Smooth muscle cell (in vitro differentiated cells): ENCODE measurements around the gene CATSPERZ. TPM values are rescaled to one million over a fixed set of nuclear protein-coding genes. Genes with fewer than 3 reads are reported as not detected.

Experiments
- DNase-seq: peaks from one replicate; lab custom pipeline; 2025; ENCODE audit not compliant: unreplicated experiment; lab: John Stamatoyannopoulos, UW
- H2AFZ ChIP-seq: fragments of 200-600 bp; sonication (generic); 2 replicates; pipeline ENCODE4 v1.6.0; 2016; ENCODE audit warnings: antibody characterized with exemption, low read depth, mild to moderate bottlenecking
- H3F3A ChIP-seq: fragments of 200-600 bp; sonication (generic); 2 replicates; pipeline ENCODE4 v1.6.0; 2017; ENCODE audit warnings: antibody characterized with exemption, low read depth
- H3K27ac ChIP-seq: fragments of 200-600 bp; sonication (generic); 2 replicates; pipeline ENCODE4 v1.5.1; 2016; ENCODE audit warnings: low read depth, mild to moderate bottlenecking
- H3K27me3 ChIP-seq: fragments of 200-600 bp; sonication (generic); 2 replicates; pipeline ENCODE4 v1.6.1; 2016; ENCODE audit warnings: low read depth, mild to moderate bottlenecking
- H3K36me3 ChIP-seq: fragments of 200-600 bp; sonication (generic); 2 replicates; pipeline ENCODE4 v1.5.1; 2016; ENCODE audit warnings: low read depth
- H3K4me1 ChIP-seq: fragments of 200-600 bp; sonication (generic); 2 replicates; pipeline ENCODE4 v1.5.1; 2016; ENCODE audit warnings: low read depth
- H3K4me2 ChIP-seq: fragments of 200-600 bp; sonication (generic); 2 replicates; pipeline ENCODE4 v1.6.0; 2016; ENCODE audit warnings: mild to moderate bottlenecking
- H3K4me3 ChIP-seq: fragments of 200-600 bp; sonication (generic); 2 replicates; pipeline ENCODE4 v1.5.1; 2016; ENCODE audit warnings: mild to moderate bottlenecking
- H3K79me2 ChIP-seq: fragments of 200-600 bp; sonication (generic); 2 replicates; pipeline ENCODE4 v1.6.0; 2016; ENCODE audit warnings: low read depth, mild to moderate bottlenecking
- H3K9ac ChIP-seq: fragments of 200-600 bp; sonication (generic); 2 replicates; pipeline ENCODE4 v1.6.0; 2016; ENCODE audit warnings: low read depth
- H3K9me3 ChIP-seq: fragments of 200-600 bp; sonication (generic); replicated peaks from 2 replicates; pipeline ENCODE4 v1.5.1; 2016; ENCODE audit warnings: low read depth
- H4K20me1 ChIP-seq: fragments of 200-600 bp; sonication (generic); 2 replicates; pipeline ENCODE4 v1.6.0; 2016; ENCODE audit warnings: low read depth
- CTCF ChIP-seq: fragments of 200-600 bp; sonication (generic); IDR thresholded peaks from 2 replicates; pipeline ENCODE4 v1.5.1; 2017; ENCODE audit warnings: borderline replicate concordance, mild to moderate bottlenecking, antibody characterized with exemption; ENCODE audit not compliant: insufficient read depth, poor library complexity, severe bottlenecking
- WGBS: methylation state at CpG from one replicate; pipeline ENCODE4 v1.1.7; 2016; ENCODE audit warnings: low lambda C conversion rate; 5-methylcytosine and 5-hydroxymethylcytosine counted together
- microRNA-seq: library from miRNA; unstranded; fragments of <30 nt; microRNA quantifications from one replicate; pipeline ENCODE4, GENCODE V29; 2016; ENCODE audit warnings: borderline number of aligned reads
- polyA plus RNA-seq: library from polyadenylated mRNA; unstranded; fragments of >200 nt; fragmentation: Nextera tagmentation; extraction: Ambion mirVana; gene quantifications from 2 replicates; pipeline ENCODE4 v1.2.1, GENCODE V29; 2016
- small RNA-seq: library from RNA; depleted of rRNA; stranded (forward); fragments of <200 nt; gene quantifications from one replicate; pipeline ENCODE3, GENCODE V24; 2014
- total RNA-seq: library from RNA; depleted of rRNA; stranded (reverse); fragments of >200 nt; gene quantifications from 2 replicates; pipeline ENCODE4 v1.2.3, GENCODE V29; 2014

The CATSPERZ gene
- total and polyA plus RNA-seq, 2 experiments from 2014 or later = not detected

DNA sequence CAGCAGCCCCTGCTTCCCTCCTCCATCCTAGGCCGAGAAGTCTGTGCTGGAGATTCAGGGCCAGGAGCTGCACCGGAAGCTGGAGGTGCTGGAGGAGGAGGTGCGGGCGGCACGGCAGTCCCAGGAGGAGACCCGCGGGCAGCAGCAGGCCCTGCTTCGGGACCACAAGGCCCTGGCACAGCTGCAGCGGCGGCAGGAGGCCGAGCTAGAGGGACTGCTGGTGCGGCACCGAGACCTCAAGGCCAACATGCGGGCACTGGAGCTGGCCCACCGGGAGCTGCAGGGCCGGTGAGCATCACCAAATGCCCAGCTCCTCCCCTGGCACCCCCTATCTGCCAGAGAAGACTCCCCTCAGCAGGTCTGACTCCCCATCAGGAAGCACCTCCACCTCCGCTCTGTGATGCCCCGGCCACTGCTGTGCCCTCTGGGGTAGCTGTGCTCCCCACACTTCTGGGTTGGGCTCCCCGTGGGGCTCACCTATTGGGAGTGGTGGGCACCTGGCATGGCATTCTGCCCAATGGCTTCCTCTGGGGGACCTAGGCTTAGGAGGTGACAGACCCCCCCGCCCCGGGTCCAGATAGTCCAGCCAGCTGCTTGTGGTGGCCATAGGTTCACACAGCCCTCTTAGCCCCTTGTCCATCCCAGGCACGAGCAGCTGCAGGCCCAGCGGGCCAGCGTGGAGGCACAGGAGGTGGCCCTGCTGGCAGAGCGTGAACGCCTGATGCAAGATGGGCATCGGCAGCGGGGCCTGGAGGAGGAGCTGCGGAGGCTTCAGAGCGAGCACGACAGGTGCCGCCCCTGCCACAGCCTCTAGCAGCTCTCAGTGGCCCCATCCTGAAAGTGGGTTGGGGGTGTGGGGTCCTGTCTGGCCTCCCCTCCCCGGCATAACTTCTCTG, 52.2 kb downstream of the CATSPERZ start:
- Histone ChIP-seq H3K9me3 (no peaks in the 10 kb centered on the region), H3K36me3 (no peaks in the 10 kb centered on the region), H4K20me1 (no peaks in the 10 kb centered on the region), H3K4me3 (no peak overlapping the region), H3K4me2 (no peak overlapping the region), H3K27me3 (no peaks in the 10 kb centered on the region), H3K4me1 (peaks cover 9% of the 10 kb centered on the region), H2AFZ (no peak overlapping the region), H3F3A (peaks cover 8% of the 10 kb centered on the region), H3K9ac (no peak overlapping the region), H3K79me2 (no peaks in the 10 kb centered on the region), H3K27ac (no peak overlapping the region)
- 96% methylated on average over 33 of the region's 33 CpGs for WGBS
- no peak for TF ChIP-seq CTCF
- DNase-seq = no peak

DNA sequence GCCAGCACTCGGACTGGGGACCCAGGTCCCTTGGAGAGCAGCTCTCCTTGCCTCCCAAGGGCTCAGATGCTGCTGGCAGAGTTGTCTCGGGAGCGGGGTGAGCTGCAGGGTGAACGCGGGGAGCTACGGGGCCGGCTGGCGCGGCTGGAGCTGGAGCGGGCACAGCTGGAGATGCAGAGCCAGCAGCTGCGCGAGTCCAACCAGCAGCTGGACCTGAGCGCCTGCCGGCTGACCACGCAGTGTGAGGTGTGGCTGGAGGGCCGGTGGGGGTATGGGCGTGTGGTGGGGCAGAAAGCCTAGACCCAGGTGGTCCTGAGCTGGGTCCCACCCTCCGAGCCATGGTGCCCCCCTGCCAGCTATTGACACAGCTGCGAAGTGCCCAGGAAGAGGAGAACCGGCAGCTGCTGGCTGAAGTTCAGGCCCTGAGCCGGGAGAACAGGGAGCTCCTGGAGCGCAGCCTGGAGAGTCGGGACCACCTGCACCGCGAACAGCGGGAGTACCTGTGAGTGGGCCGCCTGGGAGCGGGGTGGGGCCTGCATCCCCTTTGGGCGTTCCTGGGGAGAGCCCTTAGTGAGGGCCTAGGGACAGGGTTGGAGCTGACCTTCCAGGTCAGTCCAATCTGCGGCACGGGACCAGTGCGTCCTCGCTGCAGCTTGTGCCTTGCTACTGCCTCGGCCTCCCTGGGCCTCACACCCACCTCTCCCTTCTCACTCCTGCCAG, 53.0 kb downstream of the CATSPERZ start:
- Histone ChIP-seq H3K27me3 (no peaks in the 10 kb centered on the region), H3K9me3 (no peaks in the 10 kb centered on the region), H3K27ac (no peak overlapping the region), H3K4me1 (peaks cover 15% of the 10 kb centered on the region), H3F3A (peaks cover 8% of the 10 kb centered on the region), H3K4me2 (no peak overlapping the region), H3K36me3 (no peaks in the 10 kb centered on the region), H2AFZ (no peak overlapping the region), H3K79me2 (no peaks in the 10 kb centered on the region), H4K20me1 (no peaks in the 10 kb centered on the region), H3K9ac (no peak overlapping the region), H3K4me3 (no peak overlapping the region)
- DNase-seq = no peak
- WGBS = 93% methylated on average over 26 of the region's 34 CpGs
- no peak for TF ChIP-seq CTCF

GRCh38 chr11:64353715-64354506, 53.8 kb downstream of the CATSPERZ start:
- Histone ChIP-seq H3K27me3 (no peaks in the 10 kb centered on the region), H3F3A (peaks cover 8% of the 10 kb centered on the region), H3K27ac (no peak overlapping the region), H4K20me1 (no peaks in the 10 kb centered on the region), H3K36me3 (no peaks in the 10 kb centered on the region), H3K79me2 (no peaks in the 10 kb centered on the region), H3K9me3 (no peaks in the 10 kb centered on the region), H3K4me1 (peaks cover 22% of the 10 kb centered on the region), H3K9ac (no peak overlapping the region), H3K4me3 (no peak overlapping the region), H3K4me2 (no peak overlapping the region), H2AFZ (no peak overlapping the region)
- no peak for TF ChIP-seq CTCF
- 96% methylated on average over 18 of the region's 20 CpGs for WGBS
- no peak for DNase-seq

Small RNA genes within 50 kb of the gene (microRNA-seq; reads per million reads assigned to microRNA genes)
- gene MIR7155 = not detected

Small RNA genes within 50 kb of the gene (small RNA-seq; reads per million reads assigned to genes)
- gene MIR7155 (not detected), gene RF00019 (not detected)

Other genes with a start within 250 kb of the CATSPERZ start
- gene MACROD1, start 134.2 kb upstream of the CATSPERZ start, total RNA-seq = 9.2 and 57.9 TPM in 2 replicates
- gene MACROD1, start 134.2 kb upstream of the CATSPERZ start, polyA plus RNA-seq = 32.6 and 35.2 TPM in 2 replicates
- gene STIP1, start 114.2 kb upstream of the CATSPERZ start, total RNA-seq = 103 and 114 TPM in 2 replicates
- 117 and 129 TPM in 2 replicates for gene STIP1, start 114.2 kb upstream of the CATSPERZ start, polyA plus RNA-seq
- 0.18 and 1.2 TPM in 2 replicates for gene FERMT3, start 93.6 kb upstream of the CATSPERZ start, total RNA-seq
- gene FERMT3, start 93.6 kb upstream of the CATSPERZ start, polyA plus RNA-seq = 2.4 and 3.7 TPM in 2 replicates
- gene TRPT1, start 74.2 kb upstream of the CATSPERZ start, total RNA-seq = 52.6 and 66.1 TPM in 2 replicates
- 65.6 and 78.5 TPM in 2 replicates for gene TRPT1, start 74.2 kb upstream of the CATSPERZ start, polyA plus RNA-seq
- 50.6 and 51.5 TPM in 2 replicates for gene NUDT22, start 74.1 kb upstream of the CATSPERZ start, total RNA-seq
- 76.8 and 82.1 TPM in 2 replicates for gene NUDT22, start 74.1 kb upstream of the CATSPERZ start, polyA plus RNA-seq
- gene DNAJC4, start 69.8 kb upstream of the CATSPERZ start, total RNA-seq = 14.5 and 14.7 TPM in 2 replicates
- gene DNAJC4, start 69.8 kb upstream of the CATSPERZ start, polyA plus RNA-seq = 76.7 and 78.5 TPM in 2 replicates
- 20.0 and 27.9 TPM in 2 replicates for gene VEGFB, start 65.8 kb upstream of the CATSPERZ start, total RNA-seq
- 94.4 and 96.5 TPM in 2 replicates for gene VEGFB, start 65.8 kb upstream of the CATSPERZ start, polyA plus RNA-seq
- 31.0 and 51.3 TPM in 2 replicates for gene FKBP2, start 59.3 kb upstream of the CATSPERZ start, total RNA-seq
- 231 and 246 TPM in 2 replicates for gene FKBP2, start 59.3 kb upstream of the CATSPERZ start, polyA plus RNA-seq
- gene PPP1R14B, start 53.4 kb upstream of the CATSPERZ start, total RNA-seq = 213 and 242 TPM in 2 replicates
- 530 and 589 TPM in 2 replicates for gene PPP1R14B, start 53.4 kb upstream of the CATSPERZ start, polyA plus RNA-seq
- gene PLCB3, start 48.8 kb upstream of the CATSPERZ start, total RNA-seq = 15.0 and 17.1 TPM in 2 replicates
- gene PLCB3, start 48.8 kb upstream of the CATSPERZ start, polyA plus RNA-seq = 14.8 and 15.6 TPM in 2 replicates
- gene BAD, start 15.7 kb upstream of the CATSPERZ start, total RNA-seq = 48.7 and 65.8 TPM in 2 replicates
- gene BAD, start 15.7 kb upstream of the CATSPERZ start, polyA plus RNA-seq = 117 and 126 TPM in 2 replicates
- 17.3 and 19.6 TPM in 2 replicates for gene GPR137, start 14.5 kb upstream of the CATSPERZ start, total RNA-seq
- gene GPR137, start 14.5 kb upstream of the CATSPERZ start, polyA plus RNA-seq = 63.6 and 69.0 TPM in 2 replicates
- not detected in 2 replicates for gene KCNK4, start 9.1 kb upstream of the CATSPERZ start, total RNA-seq
- not detected in 2 replicates for gene KCNK4, start 9.1 kb upstream of the CATSPERZ start, polyA plus RNA-seq
- gene ESRRA, start 5.2 kb downstream of the CATSPERZ start, total RNA-seq = 7.7 and 8.0 TPM in 2 replicates
- 16.7 and 29.4 TPM in 2 replicates for gene ESRRA, start 5.2 kb downstream of the CATSPERZ start, polyA plus RNA-seq
- 218 and 285 TPM in 2 replicates for gene TRMT112, start 17.2 kb downstream of the CATSPERZ start, total RNA-seq
- 327 and 353 TPM in 2 replicates for gene TRMT112, start 17.2 kb downstream of the CATSPERZ start, polyA plus RNA-seq
- 169 and 209 TPM in 2 replicates for gene PRDX5, start 17.8 kb downstream of the CATSPERZ start, total RNA-seq
- gene PRDX5, start 17.8 kb downstream of the CATSPERZ start, polyA plus RNA-seq = 461 and 474 TPM in 2 replicates
- 0.22 and 2.2 TPM in 2 replicates for gene CCDC88B, start 39.8 kb downstream of the CATSPERZ start, total RNA-seq
- gene CCDC88B, start 39.8 kb downstream of the CATSPERZ start, polyA plus RNA-seq = 2.2 and 3.4 TPM in 2 replicates
- 19.5 and 21.8 TPM in 2 replicates for gene RPS6KA4, start 58.8 kb downstream of the CATSPERZ start, total RNA-seq
- 40.0 and 42.9 TPM in 2 replicates for gene RPS6KA4, start 58.8 kb downstream of the CATSPERZ start, polyA plus RNA-seq